OCI-LY1 (cell line): ENCODE results near the gene AIP.

Source experiments
- H2AFZ ChIP-seq: fragments of 200-600 bp; sonication (generic), shearing (Covaris generic); 2 replicates; pipeline ENCODE4 v1.6.0; 2014; ENCODE audit warnings: antibody characterized with exemption, mild to moderate bottlenecking, low read length
- H3F3A ChIP-seq: fragments of 200-600 bp; sonication (generic), shearing (Covaris generic); 2 replicates; pipeline ENCODE4 v1.6.0; 2014; ENCODE audit warnings: mild to moderate bottlenecking, antibody characterized with exemption, low read length, moderate library complexity; ENCODE audit not compliant: insufficient read depth
- H3K27ac ChIP-seq: fragments of 200-600 bp; sonication (generic); 2 replicates; pipeline ENCODE4 v1.5.1; 2014; ENCODE audit warnings: low read length, mixed run types, mild to moderate bottlenecking, low read depth; ENCODE audit not compliant: poor library complexity, severe bottlenecking
- H3K27me3 ChIP-seq: fragments of 200-600 bp; sonication (generic); 2 replicates; pipeline ENCODE4 v1.6.0; 2014; ENCODE audit warnings: antibody characterized with exemption, mild to moderate bottlenecking, low read length, moderate library complexity; ENCODE audit not compliant: insufficient read depth
- H3K36me3 ChIP-seq: fragments of 200-600 bp; sonication (generic); 2 replicates; pipeline ENCODE4 v1.6.1; 2014; ENCODE audit warnings: mild to moderate bottlenecking, antibody characterized with exemption, low read length, moderate library complexity, mixed read lengths; ENCODE audit not compliant: insufficient read depth
- H3K4me1 ChIP-seq: fragments of 200-600 bp; sonication (generic); 2 replicates; pipeline ENCODE4 v1.5.1; 2014; ENCODE audit warnings: mild to moderate bottlenecking, low read length, moderate library complexity; ENCODE audit not compliant: insufficient read depth, severe bottlenecking
- H3K4me2 ChIP-seq: fragments of 200-600 bp; sonication (generic), shearing (Covaris generic); 2 replicates; pipeline ENCODE4 v1.6.1; 2014; ENCODE audit warnings: low read length
- H3K4me3 ChIP-seq: fragments of 200-600 bp; sonication (generic); 2 replicates; pipeline ENCODE4 v1.5.1; 2014; ENCODE audit warnings: low read length, low read depth, mild to moderate bottlenecking, mixed read lengths; ENCODE audit not compliant: poor library complexity, severe bottlenecking
- H3K79me2 ChIP-seq: fragments of 200-600 bp; shearing (Covaris generic); 2 replicates; pipeline ENCODE4 v1.6.1; 2016; ENCODE audit warnings: mixed run types, low read length, mixed read lengths; ENCODE audit not compliant: insufficient read depth
- H3K9ac ChIP-seq: fragments of 200-600 bp; sonication (generic), shearing (Covaris generic); 2 replicates; pipeline ENCODE4 v1.6.1; 2014; ENCODE audit warnings: mild to moderate bottlenecking, low read length, mixed read lengths
- H3K9me2 ChIP-seq: fragments of 200-600 bp; sonication (generic), shearing (Covaris generic); 2 replicates; pipeline ENCODE4 v1.6.1; 2014; ENCODE audit warnings: low read depth, mild to moderate bottlenecking, low read length, mixed read lengths
- H3K9me3 ChIP-seq: fragments of 200-600 bp; shearing (Covaris generic); 2 replicates; pipeline ENCODE4 v1.6.1; 2014; ENCODE audit warnings: low read length, mixed read lengths
- H4K20me1 ChIP-seq: fragments of 200-600 bp; sonication (generic), shearing (Covaris generic); 2 replicates; pipeline ENCODE4 v1.6.0; 2016; ENCODE audit warnings: mild to moderate bottlenecking, low read length; ENCODE audit not compliant: insufficient read depth
- EZH2 ChIP-seq: fragments of 200-600 bp; sonication (generic), shearing (Covaris generic); IDR thresholded peaks from 2 replicates; pipeline ENCODE4 v1.8.0; 2017; ENCODE audit warnings: borderline replicate concordance, mixed run types, mild to moderate bottlenecking, antibody characterized with exemption, low read length, moderate library complexity, mixed read lengths
- TF ChIP-seq, protein P1 (sequence below): fragments of 200-600 bp; sonication (generic), shearing (Covaris generic); IDR thresholded peaks from 2 replicates; pipeline ENCODE4 v1.5.1; 2017; ENCODE audit warnings: mild to moderate bottlenecking, antibody characterized with exemption, low read length, moderate library complexity, mixed read lengths

The AIP gene

DNA sequence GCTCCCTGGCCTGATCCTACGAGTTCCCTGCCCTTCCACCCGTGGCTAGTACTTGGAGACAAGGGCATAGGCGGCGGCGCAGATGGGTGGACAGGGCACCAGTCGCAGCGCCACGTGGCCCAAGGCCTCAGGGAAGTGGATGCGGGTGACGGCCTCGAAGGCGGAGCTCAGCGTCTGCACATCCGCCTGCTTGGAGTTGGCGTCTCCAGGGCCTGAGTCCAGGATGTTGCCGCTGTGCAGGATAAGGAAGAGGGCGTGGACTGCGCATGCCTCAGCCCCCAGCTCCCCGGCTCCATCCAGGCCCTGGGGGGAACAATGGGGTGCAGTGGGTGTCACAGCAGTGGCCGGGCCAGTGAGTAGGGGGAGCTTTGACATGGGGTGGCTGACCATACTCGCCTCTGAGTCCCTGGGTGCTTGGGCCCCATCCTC lies 15.7 kb downstream of the AIP start:
- no peak overlapping the region for H3K9ac ChIP-seq

DNA sequence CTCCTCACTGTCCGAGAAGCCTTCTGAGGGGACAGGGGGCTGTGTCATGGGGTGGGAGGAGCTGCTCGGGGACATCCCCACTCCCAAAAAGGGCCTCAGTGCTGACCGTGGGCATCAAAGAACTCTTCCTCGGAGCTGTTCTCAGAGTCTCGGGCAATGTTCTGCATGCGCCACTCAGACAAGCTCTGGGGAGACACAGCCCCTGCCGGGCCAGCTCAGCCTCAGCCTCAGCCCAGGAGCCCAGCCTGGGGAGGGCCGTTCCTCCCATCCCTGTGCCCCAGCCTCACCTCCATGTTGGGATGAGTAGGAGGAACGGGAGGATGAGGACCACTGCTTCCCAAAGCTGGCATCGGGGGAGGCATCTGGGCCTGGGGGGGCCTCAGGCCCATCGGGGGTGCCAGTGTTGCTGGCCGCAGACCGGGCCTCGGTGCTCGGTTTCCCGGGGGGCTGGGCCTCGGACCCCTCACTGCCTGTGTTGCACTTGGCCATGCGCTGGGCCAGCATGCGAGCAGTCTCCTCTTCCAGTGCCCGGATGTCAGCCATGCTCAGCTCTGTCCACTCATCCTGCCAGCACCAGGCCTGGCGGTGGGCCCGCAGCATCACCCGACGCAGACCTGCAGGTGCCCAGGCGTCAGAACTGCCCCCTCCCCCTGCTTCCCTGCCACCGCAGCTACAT lies 17.1 kb downstream of the AIP start:
- Histone ChIP-seq H3K9ac (no peak overlapping the region), H3K27me3 (no peaks in the 10 kb centered on the region), H3K4me3 (no peak overlapping the region), H3K4me1 (peaks cover 5% of the 10 kb centered on the region), H3K9me2 (no peaks in the 10 kb centered on the region), H4K20me1 (no peaks in the 10 kb centered on the region), H3K9me3 (no peaks in the 10 kb centered on the region), H3K4me2 (no peak overlapping the region), H3K36me3 (peaks cover 27% of the 10 kb centered on the region; the same call in 1 of the 2 replicates), H3K79me2 (no peaks in the 10 kb centered on the region), H3K27ac (no peak overlapping the region), H2AFZ (no peak overlapping the region), H3F3A (no peaks in the 10 kb centered on the region)
- no peak for TF ChIP-seq EZH2
- TF ChIP-seq, protein P1, sequence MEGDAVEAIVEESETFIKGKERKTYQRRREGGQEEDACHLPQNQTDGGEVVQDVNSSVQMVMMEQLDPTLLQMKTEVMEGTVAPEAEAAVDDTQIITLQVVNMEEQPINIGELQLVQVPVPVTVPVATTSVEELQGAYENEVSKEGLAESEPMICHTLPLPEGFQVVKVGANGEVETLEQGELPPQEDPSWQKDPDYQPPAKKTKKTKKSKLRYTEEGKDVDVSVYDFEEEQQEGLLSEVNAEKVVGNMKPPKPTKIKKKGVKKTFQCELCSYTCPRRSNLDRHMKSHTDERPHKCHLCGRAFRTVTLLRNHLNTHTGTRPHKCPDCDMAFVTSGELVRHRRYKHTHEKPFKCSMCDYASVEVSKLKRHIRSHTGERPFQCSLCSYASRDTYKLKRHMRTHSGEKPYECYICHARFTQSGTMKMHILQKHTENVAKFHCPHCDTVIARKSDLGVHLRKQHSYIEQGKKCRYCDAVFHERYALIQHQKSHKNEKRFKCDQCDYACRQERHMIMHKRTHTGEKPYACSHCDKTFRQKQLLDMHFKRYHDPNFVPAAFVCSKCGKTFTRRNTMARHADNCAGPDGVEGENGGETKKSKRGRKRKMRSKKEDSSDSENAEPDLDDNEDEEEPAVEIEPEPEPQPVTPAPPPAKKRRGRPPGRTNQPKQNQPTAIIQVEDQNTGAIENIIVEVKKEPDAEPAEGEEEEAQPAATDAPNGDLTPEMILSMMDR: no peak

More for the DNA sequence above, 15.7 kb downstream of the AIP start:
- no peaks in the 10 kb centered on the region for H3K27me3 ChIP-seq
- H3K9me2 ChIP-seq: no peaks in the 10 kb centered on the region
- peaks cover 33% of the 10 kb centered on the region; the same call in 1 of the 2 replicates for H3K36me3 ChIP-seq
- H3K4me2 ChIP-seq: no peak overlapping the region
- no peak overlapping the region for H2AFZ ChIP-seq
- TF ChIP-seq, protein P1: no peak
- TF ChIP-seq EZH2: no peak
- H3K9me3 ChIP-seq: no peaks in the 10 kb centered on the region
- no peak overlapping the region for H3K27ac ChIP-seq
- no peaks in the 10 kb centered on the region for H3K79me2 ChIP-seq
- no peaks in the 10 kb centered on the region for H4K20me1 ChIP-seq
- no peak overlapping the region for H3K4me3 ChIP-seq
- peaks cover under 1% of the 10 kb centered on the region for H3K4me1 ChIP-seq
- no peaks in the 10 kb centered on the region for H3F3A ChIP-seq

DNA sequence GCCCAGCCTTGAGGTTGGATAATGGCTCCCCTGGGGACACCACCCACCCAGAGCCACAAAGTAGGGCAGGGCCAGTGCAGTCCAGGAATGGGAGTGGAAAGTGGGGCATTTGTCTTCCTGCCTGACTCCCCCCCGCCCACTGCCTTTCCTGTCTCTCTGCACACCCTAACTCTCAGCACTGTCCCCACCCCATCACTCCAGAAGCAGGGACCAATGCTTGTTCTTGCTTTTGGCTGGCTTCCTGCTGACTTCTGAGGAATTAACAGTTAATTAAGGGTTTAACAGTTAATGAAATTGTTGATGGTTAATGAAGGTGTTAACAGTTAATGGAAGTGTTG lies 17.6 kb downstream of the AIP start:
- H3K36me3 ChIP-seq: peaks cover 24% of the 10 kb centered on the region; the same call in 1 of the 2 replicates
- no peak overlapping the region for H3K4me2 ChIP-seq
- H3K4me3 ChIP-seq: no peak overlapping the region
- no peaks in the 10 kb centered on the region for H3K9me2 ChIP-seq
- H3K27ac ChIP-seq: no peak overlapping the region
- H3K79me2 ChIP-seq: no peaks in the 10 kb centered on the region
- H3K9ac ChIP-seq: no peak overlapping the region
- H3K9me3 ChIP-seq: no peaks in the 10 kb centered on the region
- H3K27me3 ChIP-seq: no peaks in the 10 kb centered on the region
- no peak for TF ChIP-seq EZH2
- TF ChIP-seq, protein P1: no peak
- H3F3A ChIP-seq: no peaks in the 10 kb centered on the region
- no peaks in the 10 kb centered on the region for H4K20me1 ChIP-seq
- H3K4me1 ChIP-seq: peaks cover 8% of the 10 kb centered on the region
- no peak overlapping the region for H2AFZ ChIP-seq
